ENCODE measurements around the gene ABR. TPM values are rescaled to one million over a fixed set of nuclear protein-coding genes. Genes with fewer than 3 reads are reported as not detected.
"Not testable (repeated sequence)": the region's sequence is repeated elsewhere in the genome, so short reads cannot be mapped to it uniquely, and the experiment has no call there.

The ABR gene
- total RNA-seq, 4 donors from 2014 or later = 78.0 to 208 (median 106) TPM

GRCh38 chr17:1077581-1077985 lies 102.2 kb downstream of the ABR start:
- Histone ChIP-seq H3K4me1 (peaks cover 24% of the 10 kb centered on the region), H3K9me3 (no peaks in the 10 kb centered on the region), H3K27me3 (no peaks in the 10 kb centered on the region), H3K36me3 (peaks cover 68% of the 10 kb centered on the region), H3K27ac (no peak overlapping the region), H3K4me3 (no peak overlapping the region)
- no peak for DNase-seq (ENCODE audit: low spot score in 2 of 2)
- no peak for TF ChIP-seq POLR2A (IDR thresholded peaks at IDR 0.05)
- TF ChIP-seq, protein P1, sequence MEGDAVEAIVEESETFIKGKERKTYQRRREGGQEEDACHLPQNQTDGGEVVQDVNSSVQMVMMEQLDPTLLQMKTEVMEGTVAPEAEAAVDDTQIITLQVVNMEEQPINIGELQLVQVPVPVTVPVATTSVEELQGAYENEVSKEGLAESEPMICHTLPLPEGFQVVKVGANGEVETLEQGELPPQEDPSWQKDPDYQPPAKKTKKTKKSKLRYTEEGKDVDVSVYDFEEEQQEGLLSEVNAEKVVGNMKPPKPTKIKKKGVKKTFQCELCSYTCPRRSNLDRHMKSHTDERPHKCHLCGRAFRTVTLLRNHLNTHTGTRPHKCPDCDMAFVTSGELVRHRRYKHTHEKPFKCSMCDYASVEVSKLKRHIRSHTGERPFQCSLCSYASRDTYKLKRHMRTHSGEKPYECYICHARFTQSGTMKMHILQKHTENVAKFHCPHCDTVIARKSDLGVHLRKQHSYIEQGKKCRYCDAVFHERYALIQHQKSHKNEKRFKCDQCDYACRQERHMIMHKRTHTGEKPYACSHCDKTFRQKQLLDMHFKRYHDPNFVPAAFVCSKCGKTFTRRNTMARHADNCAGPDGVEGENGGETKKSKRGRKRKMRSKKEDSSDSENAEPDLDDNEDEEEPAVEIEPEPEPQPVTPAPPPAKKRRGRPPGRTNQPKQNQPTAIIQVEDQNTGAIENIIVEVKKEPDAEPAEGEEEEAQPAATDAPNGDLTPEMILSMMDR (IDR thresholded peaks at IDR 0.05) = no peak
- no peak for TF ChIP-seq EP300 (IDR thresholded peaks at IDR 0.05)
- TF ChIP-seq POLR2AphosphoS5 (IDR thresholded peaks at IDR 0.05) = no peak
- 100% methylated on average over 3 of the region's 10 CpGs for WGBS

DNA sequence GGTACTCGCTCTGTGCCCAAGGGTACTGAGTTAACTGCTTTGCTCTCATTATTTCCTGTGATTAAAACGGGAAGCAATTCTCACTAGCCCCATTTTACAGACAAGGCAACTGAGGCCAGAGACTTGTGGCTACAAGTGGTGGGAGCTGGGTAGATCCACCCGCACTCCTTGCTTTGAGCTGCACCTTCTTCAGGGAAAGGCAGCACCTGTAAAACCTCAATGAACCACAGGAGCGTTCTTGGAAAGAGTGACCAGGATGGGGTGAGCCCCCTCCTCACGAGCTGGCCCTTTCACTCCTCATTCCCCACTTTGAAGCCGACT lies 102.8 kb downstream of the ABR start:
- Histone ChIP-seq H3K4me1 (peaks cover 21% of the 10 kb centered on the region), H3K36me3 (peaks cover 68% of the 10 kb centered on the region), H3K4me3 (no peak overlapping the region), H3K9me3 (no peaks in the 10 kb centered on the region), H3K27me3 (no peaks in the 10 kb centered on the region), H3K27ac (no peak overlapping the region)
- TF ChIP-seq, protein P1 (IDR thresholded peaks at IDR 0.05) = no peak
- no peak for TF ChIP-seq POLR2AphosphoS5 (IDR thresholded peaks at IDR 0.05)
- TF ChIP-seq EP300 (IDR thresholded peaks at IDR 0.05) = no peak
- no peak for TF ChIP-seq POLR2A (IDR thresholded peaks at IDR 0.05)
- no peak for DNase-seq (ENCODE audit: low spot score in 2 of 2)
- 91% methylated on average over 6 of the region's 6 CpGs for WGBS

DNA sequence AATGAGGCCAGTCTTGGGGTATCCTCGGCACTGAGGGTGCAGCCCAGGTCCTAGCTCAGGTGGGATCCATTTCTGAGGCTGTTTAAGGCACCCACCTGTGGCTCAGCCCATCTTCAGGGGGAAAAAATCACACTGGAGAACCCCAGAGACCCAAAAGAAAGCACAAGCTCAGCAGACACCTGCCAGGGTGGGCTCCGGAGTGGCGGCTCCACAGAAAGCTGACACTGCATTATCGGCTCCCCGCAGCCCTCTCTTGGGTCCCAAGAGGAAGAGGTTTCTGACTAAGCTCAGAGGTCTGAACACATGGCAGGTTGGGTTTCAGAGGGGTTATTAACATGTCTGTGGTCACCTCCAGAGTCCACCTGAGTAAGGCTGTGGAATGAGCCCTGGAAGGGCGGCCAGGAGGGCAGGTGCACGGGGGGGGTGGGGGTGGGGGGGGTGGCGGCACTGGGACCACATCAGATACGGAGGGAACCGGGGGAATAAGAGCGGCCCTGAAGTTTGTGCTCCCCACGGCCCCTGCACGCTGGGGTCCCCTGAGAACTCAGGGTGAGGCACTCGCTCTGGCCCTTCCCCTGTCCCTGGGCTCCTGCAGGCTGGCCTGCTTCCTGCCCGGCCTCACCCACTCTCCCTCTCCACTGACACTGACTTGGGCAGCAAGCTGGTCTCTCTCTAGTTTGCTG lies 103.3 kb downstream of the ABR start:
- Histone ChIP-seq H3K4me1 (peaks cover 21% of the 10 kb centered on the region), H3K27me3 (no peaks in the 10 kb centered on the region), H3K4me3 (no peak overlapping the region), H3K9me3 (no peaks in the 10 kb centered on the region), H3K36me3 (peaks cover 68% of the 10 kb centered on the region), H3K27ac (no peak overlapping the region)
- 87% methylated on average over 9 of the region's 15 CpGs for WGBS
- TF ChIP-seq, protein P1 (IDR thresholded peaks at IDR 0.05) = no peak
- no peak for TF ChIP-seq POLR2A (IDR thresholded peaks at IDR 0.05)
- DNase-seq (ENCODE audit: low spot score in 2 of 2) = no peak

DNA sequence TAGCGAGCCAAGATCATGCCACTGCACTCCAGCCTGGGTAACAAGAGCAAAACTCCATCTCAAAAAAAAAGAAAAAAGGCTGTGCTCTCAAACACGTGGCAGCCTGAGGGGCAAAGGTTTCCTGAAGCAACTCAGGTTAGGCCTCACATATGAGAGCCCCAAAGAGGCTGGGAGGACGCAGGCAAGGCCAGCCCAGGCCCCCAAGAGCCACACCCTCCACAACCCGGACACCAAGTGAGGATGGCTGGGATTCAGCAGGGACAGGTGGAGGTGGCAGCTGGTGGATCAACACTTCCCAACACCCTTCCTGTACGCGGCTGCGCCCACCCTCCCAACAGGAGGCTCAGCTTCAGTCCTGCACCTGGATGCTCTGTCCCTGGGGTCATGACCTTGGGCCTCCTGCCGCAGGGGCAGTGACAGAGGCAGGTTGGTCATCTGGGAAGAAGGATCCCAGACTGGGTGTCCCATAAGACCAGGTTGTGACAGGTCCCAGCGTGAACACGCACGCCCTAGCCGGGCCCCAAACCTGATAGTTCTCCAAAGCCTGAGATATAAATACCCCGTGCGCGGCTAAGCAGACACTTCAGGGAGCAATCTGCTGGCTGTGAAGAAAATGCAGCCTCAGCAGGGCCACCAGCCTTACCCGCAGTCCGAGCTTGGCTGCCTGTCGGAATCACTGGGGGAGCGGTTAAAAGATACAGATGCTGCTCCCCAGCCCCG lies 104.7 kb downstream of the ABR start:
- H3K36me3 ChIP-seq = peaks cover 70% of the 10 kb centered on the region
- no peak for DNase-seq (ENCODE audit: low spot score in 2 of 2)
- TF ChIP-seq POLR2A (IDR thresholded peaks at IDR 0.05) (no peak), POLR2AphosphoS5 (IDR thresholded peaks at IDR 0.05) (no peak), EP300 (IDR thresholded peaks at IDR 0.05) (no peak)
- TF ChIP-seq, protein P1 (IDR thresholded peaks at IDR 0.05) = no peak
- H3K4me3 ChIP-seq = no peak overlapping the region
- 88% methylated on average over 16 of the region's 20 CpGs for WGBS
- H3K27me3 ChIP-seq = no peaks in the 10 kb centered on the region
- peaks cover 8% of the 10 kb centered on the region for H3K4me1 ChIP-seq
- H3K9me3 ChIP-seq = no peaks in the 10 kb centered on the region
- H3K27ac ChIP-seq = no peak overlapping the region

GRCh38 chr17:1073963-1074625 lies 105.7 kb downstream of the ABR start:
- 89% methylated on average over 7 of the region's 15 CpGs for WGBS

More at GRCh38 chr17:1073963-1074625, 105.7 kb downstream of the ABR start:
- H3K27ac ChIP-seq; H3K4me3 ChIP-seq; H3K9me3 ChIP-seq; H3K27me3 ChIP-seq; DNase-seq (ENCODE audit: low spot score in 2 of 2); H3K4me1 ChIP-seq: not testable (repeated sequence)
- peaks cover 74% of the 10 kb centered on the region for H3K36me3 ChIP-seq

Data from suprapubic skin (tissue), 4 donors.